Trophoblast cell (in vitro differentiated cells and primary cell): ENCODE results near the gene AIPL1. TPM values are rescaled to one million over a fixed set of nuclear protein-coding genes. Genes with fewer than 3 reads are reported as not detected.
"Not testable (repeated sequence)": the region's sequence is repeated elsewhere in the genome, so short reads cannot be mapped to it uniquely, and the experiment has no call there.

ENCODE experiments used
- DNase-seq, 2 donors: peaks; one replicate each; pipeline ENCODE4 v3.0.0-alpha.2; 2016
- H2AFZ ChIP-seq: 2 replicates; pipeline ENCODE4 v1.6.1; 2013; ENCODE audit warnings: low read length, moderate library complexity, mild to moderate bottlenecking; ENCODE audit not compliant: insufficient read depth, poor library complexity
- H2AK5ac ChIP-seq: 2 replicates; pipeline ENCODE4 v1.6.1; 2013; ENCODE audit warnings: mild to moderate bottlenecking, low read length
- H2BK120ac ChIP-seq: 2 replicates; pipeline ENCODE4 v1.6.1; 2013; ENCODE audit warnings: low read length, mild to moderate bottlenecking, moderate library complexity; ENCODE audit not compliant: insufficient read depth, poor library complexity
- H2BK12ac ChIP-seq: 2 replicates; pipeline ENCODE4 v1.6.1; 2013; ENCODE audit warnings: mild to moderate bottlenecking, low read length, moderate library complexity
- H2BK5ac ChIP-seq: 2 replicates; pipeline ENCODE4 v1.6.1; 2013; ENCODE audit warnings: low read length, low read depth, moderate library complexity, mild to moderate bottlenecking; ENCODE audit not compliant: poor library complexity
- H3K14ac ChIP-seq: 2 replicates; pipeline ENCODE4 v1.6.1; 2013; ENCODE audit warnings: mild to moderate bottlenecking, low read length
- H3K18ac ChIP-seq: 2 replicates; pipeline ENCODE4 v1.6.1; 2013; ENCODE audit warnings: mild to moderate bottlenecking, low read length
- H3K23ac ChIP-seq: 2 replicates; pipeline ENCODE4 v1.6.1; 2013; ENCODE audit warnings: low read length
- H3K27ac ChIP-seq: 2 replicates; pipeline ENCODE4 v1.5.1; 2013; ENCODE audit warnings: low read depth, mild to moderate bottlenecking, inconsistent platforms, low read length, moderate library complexity
- H3K27me3 ChIP-seq: 2 replicates; pipeline ENCODE4 v1.6.1; 2013; ENCODE audit warnings: inconsistent platforms, mild to moderate bottlenecking, low read length, moderate library complexity; ENCODE audit not compliant: insufficient read depth
- H3K36me3 ChIP-seq, 2 experiments: 1 replicate in 1 of 2; 2 replicates in 1 of 2; pipeline ENCODE4 v1.6.1; 2013; ENCODE audit warnings: low read length in 2 of 2, mild to moderate bottlenecking in 2 of 2, moderate library complexity in 1 of 2; ENCODE audit not compliant: insufficient read depth in 2 of 2, control insufficient read depth in 1 of 2
- H3K4ac ChIP-seq: 2 replicates; pipeline ENCODE4 v1.6.1; 2013; ENCODE audit warnings: low read depth, mild to moderate bottlenecking, low read length, moderate library complexity
- H3K4me1 ChIP-seq, 2 experiments: 1 replicate in 1 of 2; 2 replicates in 1 of 2; pipeline ENCODE4 v1.6.1; 2013; ENCODE audit warnings: low read length in 2 of 2, mild to moderate bottlenecking in 2 of 2, moderate library complexity in 1 of 2; ENCODE audit not compliant: insufficient read depth in 2 of 2, control insufficient read depth in 1 of 2
- H3K4me2 ChIP-seq: 2 replicates; pipeline ENCODE4 v1.6.1; 2013; ENCODE audit warnings: inconsistent platforms, mild to moderate bottlenecking, low read length, moderate library complexity
- H3K4me3 ChIP-seq: 2 replicates; pipeline ENCODE4 v1.5.1; 2013; ENCODE audit warnings: mild to moderate bottlenecking, low read depth, low read length, inconsistent platforms
- H3K79me1 ChIP-seq: one replicate; pipeline ENCODE4 v1.6.1; 2013; ENCODE audit warnings: low read length
- H3K79me2 ChIP-seq: 2 replicates; pipeline ENCODE4 v1.6.1; 2013; ENCODE audit warnings: low read length, mild to moderate bottlenecking; ENCODE audit not compliant: control insufficient read depth, insufficient read depth, poor library complexity
- H3K9ac ChIP-seq: 2 replicates; pipeline ENCODE4 v1.6.1; 2013; ENCODE audit warnings: mild to moderate bottlenecking, low read length
- H3K9me3 ChIP-seq: 2 replicates; pipeline ENCODE4 v1.6.1; 2013; ENCODE audit warnings: low read depth, mild to moderate bottlenecking, control low read depth, inconsistent platforms, low read length; ENCODE audit not compliant: insufficient read depth
- H4K12ac ChIP-seq: 2 replicates; pipeline ENCODE4 v1.6.1; 2013; ENCODE audit warnings: low read depth, mild to moderate bottlenecking, low read length, moderate library complexity
- H4K8ac ChIP-seq: 2 replicates; pipeline ENCODE4 v1.6.1; 2013; ENCODE audit warnings: low read depth, mild to moderate bottlenecking, low read length, moderate library complexity
- H4K91ac ChIP-seq: one replicate; pipeline ENCODE4 v1.6.1; 2013; ENCODE audit warnings: low read depth, mild to moderate bottlenecking, low read length, moderate library complexity
- WGBS: extraction: QIAGEN DNeasy Blood & Tissue Kit; methylation state at CpG from one replicate; pipeline ENCODE4 v1.1.7; 2013; ENCODE audit warnings: missing lambda C conversion rate; ENCODE audit not compliant: insufficient read length, insufficient coverage; ENCODE audit errors: extremely low coverage; 5-methylcytosine and 5-hydroxymethylcytosine counted together
- polyA plus RNA-seq: library from polyadenylated mRNA; stranded (reverse); fragments of 200-250 nt; gene quantifications from 2 replicates; pipeline ENCODE4 v1.2.3, GENCODE V29; 2013

AIPL1 gene, protein sequence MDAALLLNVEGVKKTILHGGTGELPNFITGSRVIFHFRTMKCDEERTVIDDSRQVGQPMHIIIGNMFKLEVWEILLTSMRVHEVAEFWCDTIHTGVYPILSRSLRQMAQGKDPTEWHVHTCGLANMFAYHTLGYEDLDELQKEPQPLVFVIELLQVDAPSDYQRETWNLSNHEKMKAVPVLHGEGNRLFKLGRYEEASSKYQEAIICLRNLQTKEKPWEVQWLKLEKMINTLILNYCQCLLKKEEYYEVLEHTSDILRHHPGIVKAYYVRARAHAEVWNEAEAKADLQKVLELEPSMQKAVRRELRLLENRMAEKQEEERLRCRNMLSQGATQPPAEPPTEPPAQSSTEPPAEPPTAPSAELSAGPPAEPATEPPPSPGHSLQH
- not detected in 2 replicates for polyA plus RNA-seq

DNA sequence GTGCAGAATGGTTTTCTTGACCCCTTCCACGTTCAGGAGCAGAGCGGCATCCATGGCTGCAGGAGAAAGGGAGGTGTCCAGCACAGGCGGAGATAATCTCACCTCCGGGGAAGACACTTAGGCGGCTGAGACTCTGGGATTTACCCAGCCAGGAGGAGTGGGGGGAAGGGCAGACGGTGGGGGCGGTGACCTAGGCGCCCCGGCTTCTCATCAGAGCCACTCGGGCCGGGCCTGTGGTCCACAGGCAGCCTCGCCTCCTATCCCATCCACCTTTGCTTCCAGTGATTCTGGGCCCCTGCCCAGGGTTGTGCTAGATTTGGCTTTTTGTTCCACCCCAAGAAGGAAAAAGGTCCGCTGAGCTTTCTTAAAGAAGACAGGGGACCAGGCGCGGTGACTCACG is at the start of gene AIPL1:
TSS of gene AIPL1 (minus strand) at position 71 of the 400 bp plus-strand sequence. CDS start at position 54, 17 bp downstream.
- no peak within 1 kb of the TSS for H3K4me3 ChIP-seq
- H3K23ac ChIP-seq, result no peak within 1 kb of the TSS
- no peaks in the 10 kb centered on the region for H3K79me1 ChIP-seq
- no peak for DNase-seq
- no peaks in the 10 kb centered on the region for H3K36me3 ChIP-seq
- no peaks in the 10 kb centered on the region for H3K9me3 ChIP-seq
- H3K9ac ChIP-seq, result no peak within 1 kb of the TSS
- H3K18ac ChIP-seq, result no peak within 1 kb of the TSS
- no peak within 1 kb of the TSS for H2BK12ac ChIP-seq
- no peak within 1 kb of the TSS for H3K4me2 ChIP-seq
- no peak within 1 kb of the TSS for H3K4ac ChIP-seq
- H3K79me2 ChIP-seq, result no peaks in the 10 kb centered on the region
- H2AK5ac ChIP-seq, result no peak within 1 kb of the TSS
- H3K27ac ChIP-seq, result no peak within 1 kb of the TSS
- no peak within 1 kb of the TSS for H2AFZ ChIP-seq
- H4K12ac ChIP-seq, result no peak within 1 kb of the TSS
- WGBS, result no CpG with 5 or more reads among the region's 16 CpGs
- no peak within 1 kb of the TSS for H3K14ac ChIP-seq
- H3K4me1 ChIP-seq, result no peaks in the 10 kb centered on the region
- H4K8ac ChIP-seq, result no peak within 1 kb of the TSS
- no peak within 1 kb of the TSS for H2BK5ac ChIP-seq
- no peak within 1 kb of the TSS for H2BK120ac ChIP-seq
- no peak within 1 kb of the TSS for H4K91ac ChIP-seq
- H3K27me3 ChIP-seq, result no peaks in the 10 kb centered on the region

DNA sequence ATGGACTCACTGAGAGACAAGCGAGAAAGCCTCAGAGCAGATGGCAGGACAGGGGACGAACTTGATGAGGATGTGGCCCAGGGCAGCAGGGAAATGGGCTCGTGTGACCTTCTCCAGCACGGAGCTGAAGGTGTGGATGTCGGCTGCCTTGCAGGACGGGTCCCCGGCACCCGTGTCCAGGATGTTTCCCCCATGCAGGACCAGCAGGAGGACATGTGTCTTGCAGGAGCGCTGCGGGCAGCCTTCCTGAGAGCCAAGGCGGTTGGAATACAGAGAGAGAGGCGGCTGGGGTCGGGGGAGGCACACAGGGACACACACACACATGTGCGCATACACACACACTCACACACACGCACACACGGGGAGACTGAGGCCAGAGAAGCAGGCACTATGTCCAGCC is 48.6 kb upstream of the AIPL1 start:
- H4K12ac ChIP-seq, result no peak overlapping the region
- no peak overlapping the region for H2BK12ac ChIP-seq
- no peaks in the 10 kb centered on the region for H3K27me3 ChIP-seq
- H3K4me1 ChIP-seq, result peaks cover 14 to 15% of the 10 kb centered on the region in 2 experiments
- H2BK5ac ChIP-seq, result no peak overlapping the region
- H2BK120ac ChIP-seq, result no peak overlapping the region
- no peak overlapping the region for H3K4me2 ChIP-seq
- H3K9me3 ChIP-seq, result no peaks in the 10 kb centered on the region
- H4K91ac ChIP-seq, result no peak overlapping the region
- H3K23ac ChIP-seq, result no peak overlapping the region
- H3K9ac ChIP-seq, result no peak overlapping the region
- no CpG with 5 or more reads among the region's 16 CpGs for WGBS
- H3K18ac ChIP-seq, result no peak overlapping the region
- no peak overlapping the region for H3K27ac ChIP-seq
- H3K79me1 ChIP-seq, result no peaks in the 10 kb centered on the region
- H3K14ac ChIP-seq, result no peak overlapping the region
- H3K79me2 ChIP-seq, result no peaks in the 10 kb centered on the region
- H3K4ac ChIP-seq, result no peak overlapping the region
- peak in 1 of 2 donors; percentile 37 for DNase-seq
- no peak overlapping the region for H3K4me3 ChIP-seq
- H3K36me3 ChIP-seq, result no peaks in the 10 kb centered on the region
- no peak overlapping the region for H4K8ac ChIP-seq
- no peak overlapping the region for H2AK5ac ChIP-seq
- no peak overlapping the region for H2AFZ ChIP-seq

- not testable (repeated sequence) for H3K27ac ChIP-seq, H3K4me2 ChIP-seq, H4K91ac ChIP-seq, H3K27me3 ChIP-seq, H3K79me1 ChIP-seq, H2AK5ac ChIP-seq, H3K14ac ChIP-seq, H4K12ac ChIP-seq, H3K36me3 ChIP-seq, H2BK5ac ChIP-seq, H3K4ac ChIP-seq, H3K9ac ChIP-seq, H2BK12ac ChIP-seq, H4K8ac ChIP-seq, H3K9me3 ChIP-seq, H2BK120ac ChIP-seq, H3K18ac ChIP-seq, H3K79me2 ChIP-seq, H2AFZ ChIP-seq, H3K23ac ChIP-seq, H3K4me3 ChIP-seq
- H3K4me1 ChIP-seq, result peaks cover 11 to 14% of the 10 kb centered on the region in 2 experiments
- peak; percentile 60 to 69 for DNase-seq
- no CpG with 5 or more reads among the region's 10 CpGs for WGBS
These were observed 47.9 kb upstream of the AIPL1 start for GRCh38 chr17:6482796-6483195.

GRCh38 chr17:6482105-6482455 is 47.2 kb upstream of the AIPL1 start:
- Histone ChIP-seq H2BK120ac (no peak overlapping the region), H3K79me1 (no peaks in the 10 kb centered on the region), H4K12ac (no peak overlapping the region), H3K18ac (no peak overlapping the region), H3K9me3 (no peaks in the 10 kb centered on the region), H3K79me2 (no peaks in the 10 kb centered on the region), H3K36me3 (no peaks in the 10 kb centered on the region), H2BK12ac (no peak overlapping the region), H3K4me2 (no peak overlapping the region), H3K14ac (no peak overlapping the region), H2AK5ac (no peak overlapping the region), H3K27ac (no peak overlapping the region), H4K8ac (no peak overlapping the region), H3K4ac (no peak overlapping the region), H3K27me3 (no peaks in the 10 kb centered on the region), H2BK5ac (no peak overlapping the region), H4K91ac (no peak overlapping the region), H3K9ac (no peak overlapping the region), H2AFZ (no peak overlapping the region), H3K23ac (no peak overlapping the region), H3K4me1 (peaks cover 9 to 11% of the 10 kb centered on the region in 2 experiments), H3K4me3 (no peak overlapping the region)
- no CpG with 5 or more reads among the region's 6 CpGs for WGBS
- peak; percentile 89 to 95 for DNase-seq
